GM19452 (cell line): ENCODE results near the gene CPT2.

Experiments used
- ATAC-seq: cut with Tn5 transposase; IDR thresholded peaks from one replicate; pipeline ENCODE4 v1.9.1; 2021; ENCODE audit not compliant: unreplicated experiment

The CPT2 gene

DNA sequence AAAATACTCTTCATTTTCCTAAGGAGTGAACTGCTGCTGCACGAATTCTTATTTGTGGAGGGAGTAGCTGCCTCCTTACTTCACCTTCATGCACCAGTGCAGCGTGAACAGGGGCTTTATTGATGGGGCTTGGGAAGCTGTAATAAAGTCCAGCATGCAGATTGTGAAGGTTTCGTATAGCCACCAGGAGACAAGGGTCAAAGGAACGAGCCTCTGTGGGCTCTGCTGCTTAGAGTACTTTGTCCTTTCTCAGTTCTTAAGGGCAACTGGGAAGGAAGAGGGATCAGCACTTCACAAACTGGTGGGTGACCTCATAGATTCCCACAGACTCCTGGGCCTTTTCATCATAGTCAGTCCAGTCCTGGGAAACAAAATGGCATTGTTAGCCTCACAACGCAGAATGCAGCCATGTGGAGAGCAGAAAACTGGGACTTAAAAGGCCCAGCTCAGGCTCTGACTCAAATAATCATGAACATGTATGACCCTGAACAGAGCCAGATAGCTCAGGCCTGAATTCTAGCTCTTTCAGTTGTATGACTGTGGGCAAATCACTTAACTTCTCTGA, 17.8 kb downstream of the CPT2 start:
- no peak for ATAC-seq

- ATAC-seq: no peak
Measured at GRCh38 chr1:53218201-53218600, 21.6 kb downstream of the CPT2 start.

GRCh38 chr1:53219711-53220110, 23.1 kb downstream of the CPT2 start:
- no peak for ATAC-seq

DNA sequence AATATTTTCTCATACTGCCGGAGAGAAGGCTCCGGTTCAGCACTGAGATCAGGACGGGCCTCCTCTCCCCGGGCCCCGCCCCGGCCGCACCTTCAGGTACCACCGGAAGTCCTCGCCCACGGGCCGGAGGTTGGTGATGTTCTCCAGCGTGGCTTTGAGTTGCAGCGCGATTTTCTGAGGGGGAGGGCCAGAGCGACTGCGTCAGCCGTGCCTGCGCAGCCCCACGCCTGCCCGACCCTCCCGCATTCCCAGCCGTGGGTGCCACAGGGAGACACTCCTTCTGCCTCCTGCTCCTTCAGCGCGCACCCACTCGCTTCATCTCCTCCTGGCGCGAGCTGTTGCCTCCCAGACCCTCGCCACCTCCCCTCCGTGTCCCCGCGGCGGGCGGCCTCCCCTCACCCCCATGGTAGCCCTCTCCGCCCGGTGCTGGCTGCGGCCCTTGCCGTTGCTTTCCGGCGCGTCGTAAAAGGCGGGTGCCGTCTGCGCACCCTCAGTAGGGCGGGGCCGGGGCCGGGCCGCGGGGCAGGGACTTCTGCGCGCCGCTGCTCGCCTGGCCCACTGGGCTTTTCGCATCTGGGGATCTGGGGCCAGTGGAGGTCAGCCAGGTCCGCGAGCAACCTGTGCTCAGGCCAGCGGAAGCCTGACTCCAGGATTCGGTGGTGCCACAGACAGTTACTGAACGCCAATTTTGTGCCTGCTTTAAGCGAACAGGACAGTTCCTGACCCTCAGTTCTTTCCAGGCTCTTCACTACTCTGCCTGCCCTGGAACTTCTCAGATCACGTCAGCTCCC, 23.7 kb downstream of the CPT2 start, which contains the start of gene CZIB:
Gene CZIB, minus strand, starts transcription at position 464 of the 791 bp plus-strand sequence. Its CDS starts 59 bp downstream, at position 405.
- ATAC-seq: peak; percentile 88

DNA sequence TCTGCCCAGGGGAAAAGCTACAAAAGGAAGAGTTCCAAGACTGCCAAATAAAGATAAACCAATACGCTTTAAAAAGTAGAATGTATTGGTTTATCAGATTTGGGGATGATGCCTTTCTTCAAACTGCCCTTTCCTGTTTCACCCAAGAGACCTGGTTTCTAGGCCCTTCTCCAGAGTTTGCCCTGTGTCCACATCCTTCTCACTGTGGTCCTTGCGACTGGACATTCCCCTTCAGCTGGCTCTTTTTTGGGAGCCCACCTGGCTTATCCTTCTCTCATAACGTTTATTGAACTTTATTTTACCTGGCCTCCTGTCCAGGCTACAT, 24.3 kb downstream of the CPT2 start:
- no peak for ATAC-seq

DNA sequence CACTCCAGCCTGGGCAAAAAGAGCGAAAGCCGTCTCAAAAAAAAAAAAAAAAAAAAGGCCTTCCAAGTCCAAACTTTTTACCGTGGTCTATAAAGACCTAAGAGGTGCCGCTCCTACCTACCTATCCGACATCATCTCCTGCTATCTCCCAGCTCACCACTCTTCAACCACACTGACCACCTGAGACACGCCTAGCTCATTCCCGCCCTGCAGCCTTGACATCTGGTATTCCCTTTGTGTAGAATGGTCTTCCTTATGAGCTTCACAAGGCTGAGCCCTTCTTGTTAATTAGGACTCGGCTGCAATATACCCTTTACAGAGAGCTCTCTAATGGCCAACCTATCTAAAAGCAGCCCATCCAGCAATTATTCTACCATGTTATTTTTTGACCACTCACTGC, 41.0 kb downstream of the CPT2 start:
- no peak for ATAC-seq

GRCh38 chr1:53238197-53239155, 41.9 kb downstream of the CPT2 start, which contains the start of gene MAGOH:
Gene MAGOH (minus strand): TSS chr1:53238518. CDS start chr1:53238448, 70 bp downstream.
- peak; percentile 97 for ATAC-seq

GRCh38 chr1:53241828-53242227, 45.2 kb downstream of the CPT2 start:
- no peak for ATAC-seq

DNA sequence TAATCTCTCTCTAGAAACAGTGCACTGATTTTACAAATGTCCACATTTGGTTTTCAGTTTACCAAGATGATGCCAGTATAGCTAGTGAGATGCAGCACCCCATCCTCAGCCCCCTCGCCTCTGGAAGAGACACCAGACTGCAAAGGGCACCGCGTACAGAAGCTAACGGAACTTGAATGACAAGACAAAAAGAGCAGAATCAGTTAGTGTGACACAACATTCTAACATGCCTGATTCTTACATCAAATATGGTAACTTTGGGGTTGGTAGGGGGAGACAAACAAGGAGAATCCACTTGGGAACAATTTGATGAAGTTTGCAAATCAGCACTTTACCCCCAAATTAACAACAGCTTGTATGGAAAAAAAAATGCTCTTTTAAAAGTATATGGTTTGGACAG, 45.8 kb downstream of the CPT2 start:
- no peak for ATAC-seq

- ATAC-seq: no peak
Measured at GRCh38 chr1:53244141-53244540, 47.5 kb downstream of the CPT2 start.

GRCh38 chr1:53246261-53247134, 49.9 kb downstream of the CPT2 start:
- ATAC-seq: no peak

DNA sequence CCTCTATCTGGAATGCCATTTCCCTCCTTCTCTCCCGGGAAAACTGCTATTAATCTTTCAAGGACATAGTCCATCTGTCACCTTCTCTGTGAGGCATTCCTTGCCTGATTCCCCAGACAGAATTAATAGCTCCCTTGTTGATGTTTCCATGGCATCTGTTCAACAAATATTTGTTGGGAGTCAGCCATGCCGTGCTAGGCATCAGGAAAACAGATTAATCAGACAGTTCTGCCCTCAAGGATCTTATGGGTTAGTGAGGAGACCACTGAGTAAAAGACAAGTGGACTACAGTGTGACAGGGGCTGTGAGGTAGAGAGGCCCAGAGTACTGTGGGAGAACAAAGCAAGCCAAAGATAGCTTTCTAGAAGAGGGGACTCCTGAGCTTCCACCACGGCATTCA, 53.1 kb downstream of the CPT2 start:
- no peak for ATAC-seq

DNA sequence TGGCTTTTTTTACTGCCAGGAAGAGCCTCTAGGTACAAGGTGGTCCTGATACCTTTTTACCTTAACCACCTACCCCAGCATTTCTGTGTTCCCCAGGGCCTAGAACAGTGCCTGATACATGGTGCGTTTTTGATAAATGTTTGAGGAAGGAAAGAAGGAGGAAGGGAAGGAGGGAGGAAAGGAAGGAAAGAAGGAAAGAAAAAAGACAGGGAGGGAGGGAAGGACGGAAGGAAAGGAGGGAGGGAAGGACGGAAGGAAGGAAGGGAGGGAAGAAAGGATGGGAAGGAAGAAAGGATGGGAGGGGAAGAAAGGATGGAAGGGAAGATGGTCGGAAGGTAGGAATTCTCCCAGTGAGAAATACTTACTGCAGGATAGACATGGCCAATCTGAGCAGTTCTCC, 53.7 kb downstream of the CPT2 start:
- ATAC-seq: no peak

- no peak for ATAC-seq
Measured at GRCh38 chr1:53254011-53254640, 57.5 kb downstream of the CPT2 start.

DNA sequence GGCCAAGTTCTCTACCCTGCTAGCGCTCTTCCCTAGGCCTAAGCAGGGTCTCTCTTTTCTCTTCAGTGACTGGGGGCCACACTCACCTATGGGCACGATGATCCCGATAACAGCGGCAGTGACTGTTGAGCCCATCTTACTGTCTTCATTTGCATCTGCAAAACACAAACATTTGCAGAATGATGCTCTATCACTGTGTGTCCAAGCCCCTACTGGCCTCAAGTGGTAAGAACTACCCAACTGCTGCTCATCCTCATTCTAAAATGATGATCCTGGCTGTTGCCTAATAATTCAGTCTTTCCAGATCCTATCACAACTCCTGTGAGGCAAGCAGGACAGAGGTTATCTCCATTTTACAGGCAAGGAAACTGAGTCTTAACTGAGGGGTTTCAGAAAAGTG, 58.4 kb downstream of the CPT2 start:
- ATAC-seq: no peak

DNA sequence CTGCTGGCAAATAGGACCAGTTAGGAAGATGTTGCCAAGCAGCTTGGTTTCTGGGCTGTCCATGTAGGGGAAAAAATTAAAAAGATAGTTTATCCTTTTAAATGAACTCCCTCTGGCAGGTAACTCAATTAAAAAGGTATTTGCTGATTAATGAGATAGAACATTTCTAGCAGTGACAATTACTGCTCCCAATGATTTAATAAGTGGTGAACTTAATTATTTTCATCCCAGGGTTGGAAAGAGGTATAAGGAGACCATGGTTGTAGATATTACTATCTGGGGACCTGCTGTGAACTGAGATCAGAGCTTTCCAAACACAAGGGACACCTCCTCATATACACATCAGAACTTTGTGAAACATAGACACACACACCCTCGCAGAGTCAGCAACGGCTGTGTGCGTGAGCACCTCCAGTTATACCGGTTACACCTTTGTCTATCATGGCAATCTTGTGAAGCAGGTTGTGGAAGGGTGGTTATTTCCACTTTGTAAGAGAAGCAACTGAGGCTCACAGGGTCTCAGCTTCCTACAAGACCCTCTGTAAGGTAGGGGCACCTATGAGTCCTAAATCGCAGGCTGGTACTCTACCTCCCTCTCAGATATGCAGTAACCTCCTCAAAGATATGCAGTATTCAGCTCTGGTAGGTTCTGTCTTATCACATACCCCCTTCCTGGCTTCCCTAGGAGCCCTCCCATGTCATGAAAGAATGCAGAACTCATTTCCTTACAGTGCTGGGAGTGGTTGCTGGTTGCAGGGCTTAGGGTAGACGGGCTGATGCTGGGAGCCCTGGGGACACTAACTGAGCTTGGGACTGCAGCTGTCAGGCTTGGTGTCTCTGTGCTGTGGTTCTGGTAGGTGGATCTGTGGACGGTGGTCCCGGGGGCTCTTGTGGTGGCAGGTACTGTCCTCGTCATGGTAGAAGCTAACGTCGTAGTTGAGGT, 60.2 kb downstream of the CPT2 start:
- ATAC-seq: no peak

- ATAC-seq: no peak
Measured at GRCh38 chr1:53257454-53258081, 60.9 kb downstream of the CPT2 start.

GRCh38 chr1:53258216-53258615, 61.6 kb downstream of the CPT2 start:
- ATAC-seq: no peak

DNA sequence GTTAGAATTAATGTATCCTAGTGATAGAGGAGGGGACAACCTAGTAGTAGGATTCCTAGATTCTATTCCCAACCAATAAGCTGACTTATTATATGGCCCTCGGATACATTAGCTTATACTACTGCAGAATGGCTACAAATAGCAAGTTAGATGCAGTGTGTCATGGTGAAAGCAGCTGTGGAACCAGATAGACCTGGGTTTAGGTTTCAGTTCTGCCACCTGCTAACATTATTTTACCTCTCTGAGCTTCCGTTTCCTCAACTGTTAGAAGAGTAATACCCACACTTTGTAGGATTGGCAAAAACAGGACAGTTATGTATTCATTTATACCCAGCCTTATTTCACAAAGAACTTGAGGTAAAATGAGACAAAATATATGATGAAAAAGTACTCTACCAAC, 63.3 kb downstream of the CPT2 start:
- no peak for ATAC-seq
